HT-29 (cell line): ENCODE measurements around the gene SLC7A5. TPM values are rescaled to one million over a fixed set of nuclear protein-coding genes. Genes with fewer than 3 reads are reported as not detected.
A peak's percentile ranks its signal among the peaks of the same experiment; 100 is the strongest.
"Not testable (repeated sequence)": the region's sequence is repeated elsewhere in the genome, so short reads cannot be mapped to it uniquely, and the experiment has no call there.

Source experiments
- DNase-seq: peaks from one replicate; pipeline ENCODE4 v3.0.0-alpha.2; 2015; ENCODE audit warnings: low spot score
- total RNA-seq: library from RNA; depleted of rRNA; stranded (reverse); fragments of >200 nt; shearing (Covaris generic); gene quantifications from 2 replicates; pipeline ENCODE4 v1.2.3, GENCODE V29; 2014

SLC7A5 gene
- total RNA-seq, 1 experiment from 2014 or later = 147 TPM

DNA sequence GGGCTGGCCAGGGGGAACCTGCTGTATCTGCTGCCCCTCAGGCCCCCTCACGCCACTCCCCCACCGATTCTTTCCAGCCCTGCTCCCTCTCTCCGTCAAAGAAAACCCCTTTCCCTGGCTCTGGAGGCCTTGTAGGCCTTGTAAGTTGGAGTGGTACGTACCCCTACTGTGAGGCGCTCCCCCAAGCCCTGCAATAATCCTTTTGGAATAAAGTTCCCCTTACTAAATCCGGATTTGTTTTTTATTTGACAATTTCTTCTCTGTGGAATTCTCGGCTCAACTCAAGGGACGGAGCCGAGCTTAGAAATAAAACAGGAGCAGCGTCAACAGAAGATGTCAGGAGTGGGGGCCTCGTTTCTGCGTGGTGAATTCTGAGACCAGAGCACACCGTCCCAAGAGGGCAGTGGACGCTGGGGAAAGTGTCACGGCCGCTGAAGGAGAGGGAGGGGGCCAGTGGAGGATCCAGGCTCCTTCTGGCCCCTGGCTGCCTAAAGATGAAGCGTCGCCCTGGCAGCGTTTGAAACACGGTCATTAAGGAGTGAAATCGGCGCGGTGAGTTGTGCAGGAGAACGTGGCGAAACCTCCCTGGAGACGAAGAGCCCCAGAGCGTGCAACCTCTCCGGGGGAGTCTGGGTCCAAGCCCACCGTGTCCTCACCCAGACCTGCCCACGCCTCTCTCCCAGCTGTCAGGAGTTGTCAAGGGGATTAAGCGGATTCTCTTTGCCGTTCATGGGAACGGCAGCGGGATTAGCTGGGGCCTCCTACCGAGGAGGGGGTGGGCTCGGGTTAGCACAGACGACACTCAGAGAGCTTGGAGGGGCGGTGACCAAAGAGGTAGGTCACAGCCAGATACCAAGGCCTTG, 47.0 kb downstream of the SLC7A5 start:
- DNase-seq = no peak

DNA sequence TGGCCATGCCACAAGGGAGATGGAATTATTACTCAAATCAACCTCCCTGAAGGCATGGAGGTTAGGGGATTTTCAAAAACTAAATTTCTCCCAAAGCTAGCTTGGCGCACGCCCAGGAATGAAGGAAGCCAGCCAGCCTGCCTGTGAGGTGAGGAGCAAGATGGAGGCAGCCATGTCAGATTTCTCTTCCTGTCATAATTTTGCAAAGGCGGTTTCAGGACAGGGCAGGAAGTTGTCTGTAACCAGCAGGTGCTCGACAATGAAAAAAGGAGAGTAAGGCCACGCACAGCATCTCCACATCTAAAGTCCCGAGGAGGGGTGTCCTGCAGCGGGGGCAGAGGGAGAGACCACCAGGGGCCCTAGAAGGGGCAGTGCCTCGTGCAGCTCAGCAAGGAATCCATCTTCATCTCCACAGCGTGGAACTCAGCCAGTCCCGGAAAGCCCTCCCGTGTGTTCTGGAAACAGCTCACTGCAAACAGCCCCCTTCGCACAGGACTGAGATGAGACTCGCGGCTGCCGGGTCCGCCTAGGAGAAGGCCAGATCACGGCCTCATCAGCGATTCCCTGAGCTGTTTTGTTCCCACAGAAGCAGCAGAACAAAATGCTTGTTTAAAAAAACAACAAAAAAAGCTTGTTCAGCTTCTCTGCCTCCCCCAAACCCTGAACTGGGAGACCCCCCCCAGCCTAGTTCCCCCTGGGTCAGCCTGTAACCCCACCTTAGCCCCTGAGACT, 47.8 kb downstream of the SLC7A5 start:
- no peak for DNase-seq

DNA sequence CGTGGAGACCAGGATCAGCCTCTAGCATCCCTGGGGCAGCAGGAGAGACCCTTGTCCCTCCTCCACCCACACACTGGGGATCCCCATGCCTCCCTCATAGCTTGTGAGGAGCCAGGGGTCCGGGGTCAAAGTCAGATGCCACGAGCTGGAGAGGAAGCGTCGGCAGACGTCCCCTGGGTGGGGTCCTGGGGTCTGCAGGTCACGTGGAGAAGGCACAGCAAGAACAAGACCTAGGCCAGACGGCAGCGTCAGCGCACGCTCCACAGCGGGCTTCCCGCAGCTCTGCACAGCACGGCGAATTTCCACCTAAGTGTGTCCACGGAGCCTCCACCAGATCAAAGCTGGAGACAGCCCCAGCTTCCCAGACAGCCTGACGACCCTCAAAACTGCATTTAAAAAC, 49.3 kb downstream of the SLC7A5 start:
- no peak for DNase-seq

DNA sequence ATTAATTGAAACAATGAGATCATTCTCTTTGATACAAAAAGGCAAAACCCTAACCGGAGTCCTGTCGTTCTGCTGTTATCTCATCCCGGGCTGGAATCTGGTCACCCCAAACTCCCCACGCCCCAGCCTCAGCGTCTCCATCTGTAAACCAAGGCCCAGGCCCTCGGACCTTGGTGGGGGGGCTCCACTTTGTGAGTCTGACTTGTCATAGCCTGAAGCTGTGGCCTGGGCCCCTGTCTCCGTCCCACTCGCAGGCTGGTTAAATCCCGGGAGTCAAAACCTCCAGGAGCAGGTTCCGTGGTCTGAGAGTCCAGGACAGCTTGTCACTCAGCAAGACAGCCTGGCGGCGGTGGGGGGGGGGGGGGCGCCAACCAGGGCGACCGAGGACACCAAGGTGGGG, 50.0 kb downstream of the SLC7A5 start:
- DNase-seq = no peak

DNA sequence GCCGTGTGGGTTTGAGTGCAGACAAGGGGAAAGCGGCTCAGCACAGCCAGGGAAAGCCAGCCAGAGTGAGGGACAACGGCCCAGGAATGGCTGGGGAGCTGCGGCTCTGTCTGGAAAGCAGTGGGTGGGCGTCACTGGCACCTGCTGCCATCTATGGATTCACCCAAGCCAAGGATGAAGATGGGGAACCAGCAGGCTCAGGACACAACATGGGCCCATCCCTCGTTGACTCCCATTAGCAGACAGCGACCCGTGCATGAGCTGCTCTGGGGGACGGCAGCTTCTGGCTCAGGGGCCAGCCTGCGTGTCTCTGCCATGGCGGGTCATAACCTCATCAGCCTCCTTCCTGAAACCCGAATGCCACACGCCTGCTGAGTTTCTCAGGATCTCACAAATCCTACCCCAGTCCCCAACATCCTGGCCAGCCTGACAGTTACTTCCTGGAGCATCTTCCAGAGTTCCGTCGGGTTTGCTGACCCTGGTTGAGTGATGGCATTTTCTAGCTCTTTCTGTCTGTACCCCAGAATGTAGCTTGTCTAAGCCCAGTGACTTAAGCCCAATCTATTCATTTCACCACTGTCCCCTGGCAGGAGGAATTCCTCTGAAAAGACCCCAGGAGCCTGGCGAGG, 50.7 kb downstream of the SLC7A5 start:
- no peak for DNase-seq

DNA sequence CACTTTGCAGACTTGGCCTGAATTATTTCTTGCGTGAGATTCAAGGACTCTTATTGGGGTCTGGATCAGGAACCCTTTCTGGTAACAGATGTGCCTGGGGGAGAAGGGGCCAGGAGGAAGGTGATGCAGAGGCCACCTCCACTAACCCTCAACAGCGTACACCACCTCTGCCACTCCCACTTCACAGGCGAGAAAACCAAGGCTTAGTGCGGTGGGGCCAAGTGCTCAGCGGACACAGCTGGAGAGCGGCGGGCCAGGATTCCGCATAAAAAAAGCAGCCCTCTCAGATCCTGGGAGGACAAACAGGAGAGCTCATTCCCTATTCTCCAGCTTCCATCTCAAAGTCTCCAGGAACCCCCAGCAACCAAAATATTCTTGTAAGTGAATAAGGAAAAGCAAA, 51.4 kb downstream of the SLC7A5 start:
- DNase-seq = no peak

DNA sequence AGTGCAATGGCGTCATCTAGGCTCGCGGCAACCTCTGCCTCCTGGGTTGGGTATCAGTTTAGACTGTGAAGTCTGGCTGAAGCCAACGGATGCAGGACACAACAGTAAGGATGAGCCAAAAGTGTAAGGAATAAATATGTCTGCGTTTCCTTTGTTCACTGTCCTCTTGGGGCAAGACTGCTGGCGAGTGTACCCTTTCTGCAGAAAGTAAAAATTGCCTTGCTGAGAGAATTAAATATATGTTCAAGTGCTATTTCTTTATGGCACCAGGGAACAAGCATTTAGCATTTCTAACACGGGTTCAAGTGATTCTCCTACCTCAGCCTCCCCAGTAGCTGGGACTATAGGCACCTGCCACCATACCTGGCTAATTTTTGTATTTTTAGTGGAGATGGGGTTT, 51.9 kb downstream of the SLC7A5 start:
- not testable (repeated sequence) for DNase-seq

DNA sequence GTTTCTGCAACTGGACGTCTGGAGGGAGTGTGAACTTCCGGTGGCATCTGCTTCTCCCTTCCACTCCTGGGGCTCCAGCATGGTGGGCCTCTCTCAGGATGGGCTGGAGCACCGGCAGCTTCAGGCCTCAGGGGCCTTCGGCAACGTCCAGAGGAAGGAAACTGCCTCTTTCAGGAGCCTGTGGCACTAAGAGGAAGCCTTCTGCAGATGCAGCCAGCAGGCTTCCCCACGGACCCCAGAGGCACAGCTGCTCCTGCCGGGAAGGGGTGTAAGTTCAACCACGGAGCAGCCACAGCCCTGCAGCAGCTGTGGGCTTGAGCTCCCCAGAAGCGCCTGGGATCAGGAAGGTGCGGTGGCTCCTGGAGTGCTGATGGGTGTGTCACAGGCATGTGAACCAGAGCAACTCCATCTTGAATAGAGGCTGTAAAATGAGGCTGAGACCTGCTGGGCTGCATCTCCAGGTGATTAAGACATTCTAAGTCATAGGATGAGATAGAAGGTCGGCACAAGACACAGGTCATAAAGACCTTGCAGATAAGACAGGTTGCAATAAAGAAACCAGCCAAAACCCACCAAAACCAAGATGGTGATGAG, 52.7 kb downstream of the SLC7A5 start:
- DNase-seq = no peak

DNA sequence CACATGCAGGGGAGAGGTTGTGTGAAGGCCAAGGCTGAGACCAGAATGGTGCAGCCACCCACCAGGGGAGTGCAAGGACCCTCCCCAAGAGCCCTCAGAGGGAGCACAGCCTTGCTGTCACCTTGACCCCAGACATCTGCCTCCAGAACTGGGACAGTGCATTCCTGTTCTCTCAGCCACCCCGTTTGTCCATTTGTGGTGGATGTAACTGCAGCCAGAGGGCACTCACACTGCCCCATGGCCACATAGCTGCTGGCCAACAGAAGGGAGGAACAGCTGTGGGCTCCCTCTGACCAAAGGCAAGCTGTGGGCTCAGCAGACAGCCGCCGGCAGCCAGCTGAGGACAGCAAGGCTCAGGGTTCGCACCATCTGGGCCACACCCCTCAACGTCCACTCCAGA, 53.7 kb downstream of the SLC7A5 start:
- no peak for DNase-seq

DNA sequence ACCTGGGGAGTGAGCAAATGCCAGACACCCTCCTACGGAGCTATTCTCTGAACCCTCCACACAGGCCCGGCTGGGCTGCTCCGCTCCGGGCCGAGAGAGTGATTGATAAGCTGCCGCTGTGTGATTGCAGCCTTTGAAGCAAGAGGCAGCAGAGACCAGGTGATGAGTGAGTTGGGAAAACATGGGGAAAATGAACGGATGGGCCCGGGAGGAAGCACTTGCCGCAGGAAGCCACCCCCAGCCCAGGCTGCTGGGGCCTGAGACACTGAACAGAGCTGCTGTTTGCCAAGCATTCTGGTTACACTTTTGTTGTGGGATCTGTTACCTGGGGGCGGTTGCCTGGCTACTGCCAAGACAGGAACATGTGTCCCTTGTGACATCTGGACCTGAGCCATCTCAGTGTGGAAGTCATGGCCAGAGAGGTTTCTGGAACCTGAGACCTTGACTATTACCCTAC, 57.1 kb downstream of the SLC7A5 start:
- no peak for DNase-seq

DNA sequence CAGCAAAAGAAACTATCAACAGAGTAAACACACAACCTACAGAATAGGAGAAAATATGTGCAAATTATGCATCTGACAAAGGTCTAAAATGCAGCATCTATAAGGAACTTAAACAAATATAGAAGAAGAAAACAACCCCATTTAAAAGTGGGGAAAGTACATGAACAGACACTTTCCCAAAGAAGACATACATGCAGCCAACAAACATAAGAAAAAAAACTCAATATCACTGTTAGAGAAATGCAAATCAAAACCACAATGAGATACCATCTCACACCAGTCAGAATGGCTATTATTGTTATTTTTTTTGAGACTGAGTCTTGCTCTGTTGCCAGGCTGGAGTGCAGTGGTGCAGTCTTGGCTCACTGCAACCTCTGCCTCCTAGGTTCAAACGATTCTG, 57.9 kb downstream of the SLC7A5 start:
- DNase-seq = not testable (repeated sequence)

DNA sequence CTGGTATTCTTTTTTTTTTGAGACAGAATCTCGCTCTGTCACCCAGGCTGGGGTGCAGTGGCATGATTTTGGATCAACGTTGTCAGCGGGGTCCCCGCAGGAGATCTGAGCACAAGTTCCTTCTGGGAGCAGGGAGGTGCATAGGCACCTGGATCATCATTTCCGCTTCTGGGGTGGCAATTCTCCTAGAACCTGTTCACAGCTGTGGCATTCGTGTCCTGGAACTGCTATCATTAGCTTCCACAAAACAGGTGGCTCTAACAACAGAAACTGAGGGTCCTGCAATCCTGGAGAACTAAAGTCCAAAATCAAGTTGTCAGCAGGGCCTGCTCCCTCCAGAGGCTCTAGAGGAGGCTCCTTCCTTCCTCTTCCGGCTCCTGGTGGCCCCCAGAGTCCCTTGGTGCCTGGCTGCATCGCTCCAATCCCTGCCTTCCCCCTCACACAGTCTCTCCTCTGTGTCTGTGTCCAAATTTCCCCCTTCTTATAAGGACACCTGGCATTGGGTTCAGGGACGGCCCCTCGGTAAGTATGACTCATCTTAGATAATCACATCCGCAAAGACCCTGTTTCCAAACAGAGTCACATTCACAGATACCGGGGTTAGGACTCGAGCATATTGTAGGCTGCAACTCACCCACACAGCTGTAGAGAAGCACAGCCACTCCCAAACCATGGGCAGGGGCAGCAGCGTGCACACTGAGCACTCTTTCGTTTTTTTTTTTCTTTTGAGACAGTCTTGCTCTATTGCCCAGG, 60.0 kb downstream of the SLC7A5 start:
- DNase-seq = no peak

DNA sequence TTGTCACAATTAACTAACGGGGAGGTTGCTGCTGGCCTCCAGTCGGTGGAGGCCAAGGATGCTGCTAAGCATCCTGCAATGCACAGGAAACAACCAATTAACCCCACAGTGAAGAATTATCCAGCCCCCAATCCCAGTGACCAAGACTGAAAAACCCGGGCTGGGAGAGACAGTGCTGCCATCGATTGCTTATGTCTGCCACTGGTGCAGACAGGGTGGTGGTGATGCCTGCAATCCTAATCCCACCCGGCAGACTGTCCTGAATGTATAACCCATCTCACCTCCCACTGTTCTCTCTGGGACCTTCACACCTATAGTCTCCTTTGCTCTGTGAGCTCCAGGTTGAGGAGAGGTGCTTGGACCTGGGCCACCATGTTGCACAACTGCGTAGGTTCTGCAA, 61.2 kb downstream of the SLC7A5 start:
- no peak for DNase-seq

DNA sequence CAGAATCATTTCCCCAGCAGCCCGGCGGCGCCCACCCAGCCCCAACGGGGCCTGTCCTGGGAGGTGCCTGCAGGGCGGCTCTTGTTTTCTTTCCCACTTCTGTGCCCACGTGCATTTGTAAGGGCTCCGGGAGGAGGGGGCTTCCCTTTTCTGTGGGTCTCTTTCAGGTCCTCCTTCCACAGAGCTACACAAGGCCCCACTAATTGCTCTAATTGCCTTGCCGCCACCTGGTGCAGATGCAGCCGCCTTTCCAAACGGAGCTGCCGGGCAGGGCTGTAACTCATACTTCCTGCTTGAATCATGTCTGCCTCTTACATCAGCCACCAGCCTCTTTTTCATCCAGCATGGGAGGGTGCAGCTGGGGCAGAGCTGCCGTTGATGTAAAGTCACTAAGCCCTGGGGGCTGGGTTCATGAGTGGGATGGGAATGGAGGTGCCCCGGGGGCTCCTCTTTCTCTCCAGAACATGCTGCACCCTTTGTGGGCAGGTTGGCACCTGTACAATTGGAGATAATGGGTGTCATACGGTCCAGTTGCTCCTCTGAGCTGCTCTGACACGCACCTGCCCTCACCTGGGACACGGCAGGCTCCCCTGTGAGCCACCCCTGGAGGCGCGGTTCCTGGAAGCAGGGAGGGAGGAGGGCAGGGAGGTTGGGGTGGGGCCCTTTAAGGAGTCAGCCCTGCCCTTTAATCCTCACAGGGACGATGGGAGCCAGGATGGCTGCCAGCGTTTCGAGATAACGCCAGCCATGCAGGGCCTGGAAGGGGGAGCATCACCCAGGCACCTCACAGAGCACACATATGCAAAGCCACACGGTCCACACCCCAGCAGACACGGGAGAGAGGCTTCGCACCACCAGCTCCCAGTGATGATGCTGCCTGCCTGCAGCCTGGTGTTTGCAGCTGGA, 62.4 kb downstream of the SLC7A5 start:
- DNase-seq = peak; percentile 67

DNA sequence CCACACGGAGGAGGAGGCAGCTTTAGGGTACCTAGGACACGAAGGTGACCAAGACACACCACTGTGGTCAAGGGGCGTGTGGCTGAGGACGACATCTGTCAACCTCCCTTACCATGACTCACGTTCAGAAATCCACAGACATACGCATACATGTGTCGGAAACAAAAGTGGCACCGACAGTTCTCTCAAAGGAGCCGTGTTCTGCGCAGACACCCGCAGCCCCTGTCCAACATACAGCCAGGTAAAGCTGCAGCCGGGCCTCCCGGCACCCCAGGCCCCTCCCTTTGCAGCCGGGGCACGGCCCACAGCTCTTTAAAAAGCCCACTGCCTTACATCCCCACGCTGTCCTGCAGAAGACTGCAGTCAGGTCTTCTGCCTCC, 63.1 kb downstream of the SLC7A5 start:
- DNase-seq = peak; percentile 36

DNA sequence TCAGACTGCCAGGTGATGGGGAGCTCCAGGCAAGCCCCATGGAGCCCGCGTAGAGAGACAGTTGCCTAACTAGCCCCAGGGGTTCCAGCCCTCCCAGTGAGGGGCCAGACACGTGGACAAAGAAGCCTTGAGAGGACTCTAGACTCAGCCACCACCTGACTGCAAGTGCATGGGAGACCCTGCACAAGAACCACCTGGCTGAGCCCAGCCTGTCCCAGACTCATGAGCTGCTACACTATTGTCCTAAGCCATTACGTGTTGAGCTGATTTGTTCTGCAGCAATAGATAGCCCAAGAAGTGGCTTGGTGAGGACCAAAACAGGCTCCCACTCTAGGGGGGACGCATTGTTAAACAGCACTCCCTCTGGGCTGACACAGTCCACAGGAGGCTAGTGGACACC, 65.9 kb downstream of the SLC7A5 start:
- no peak for DNase-seq

DNA sequence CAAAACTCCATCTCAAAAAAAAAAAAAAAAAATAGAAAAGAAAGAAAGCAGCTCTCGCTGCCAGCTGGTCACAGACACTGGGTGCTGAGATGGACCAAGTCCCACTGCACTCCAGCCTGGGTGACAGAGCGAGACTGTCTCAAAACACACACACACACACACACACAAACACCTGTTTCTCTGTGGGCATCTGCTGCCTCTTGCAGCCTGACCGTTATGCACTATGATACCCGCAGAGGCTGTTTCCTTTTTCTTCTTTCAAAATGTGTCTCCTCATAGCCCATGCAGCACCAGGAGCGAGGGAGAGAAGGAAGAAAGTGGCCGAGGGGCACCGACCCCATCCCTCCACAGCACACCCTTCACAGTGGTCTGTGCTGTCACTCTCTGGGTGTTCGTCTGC, 66.6 kb downstream of the SLC7A5 start:
- DNase-seq = no peak

DNA sequence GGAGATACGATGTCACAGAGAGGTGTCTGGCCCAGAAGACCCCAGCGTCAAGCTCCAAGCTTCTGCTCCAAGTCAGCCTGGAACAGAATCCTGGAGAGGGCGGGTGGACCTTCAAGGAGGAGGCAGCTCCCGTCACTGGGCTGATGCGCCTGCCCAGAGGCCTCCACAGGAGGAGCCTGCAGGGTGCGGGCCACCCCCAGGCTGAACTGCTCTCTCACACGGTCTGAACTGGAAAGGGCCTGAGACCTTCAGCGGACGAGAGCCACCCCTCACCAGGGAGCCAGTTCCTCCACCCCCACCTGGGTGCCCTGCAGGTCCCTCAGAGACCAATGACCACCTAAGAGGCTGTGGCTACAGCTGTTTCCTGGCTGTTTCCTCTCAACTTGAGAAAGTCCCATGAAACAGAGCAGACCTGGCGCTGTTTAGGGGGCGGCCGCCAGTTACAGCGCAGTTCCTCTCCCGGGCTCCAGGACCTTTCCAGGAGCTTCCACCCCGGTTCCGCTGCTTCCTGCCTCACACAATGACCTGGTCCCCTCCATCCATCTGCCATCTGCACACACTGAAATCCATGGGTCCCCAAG, 67.5 kb downstream of the SLC7A5 start:
- no peak for DNase-seq

DNA sequence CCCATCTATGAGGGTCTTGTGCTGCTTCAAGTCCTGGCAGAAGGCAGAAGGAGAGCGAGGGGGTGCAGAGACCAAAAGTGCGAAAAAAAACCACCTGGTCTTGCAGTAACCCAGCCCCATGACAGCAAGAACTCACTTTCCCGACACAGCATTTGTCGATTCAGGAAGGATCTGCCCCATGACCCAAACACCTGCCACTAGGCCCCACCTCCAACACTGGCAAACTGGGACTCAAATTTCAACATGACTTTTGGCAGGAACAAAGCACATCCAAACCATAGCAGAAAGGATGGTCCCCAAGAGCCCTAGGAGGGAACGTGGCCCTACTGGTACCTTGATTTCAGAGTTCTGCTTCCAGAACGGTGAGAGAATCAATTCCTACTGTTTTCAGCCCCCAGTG, 68.8 kb downstream of the SLC7A5 start:
- no peak for DNase-seq

DNA sequence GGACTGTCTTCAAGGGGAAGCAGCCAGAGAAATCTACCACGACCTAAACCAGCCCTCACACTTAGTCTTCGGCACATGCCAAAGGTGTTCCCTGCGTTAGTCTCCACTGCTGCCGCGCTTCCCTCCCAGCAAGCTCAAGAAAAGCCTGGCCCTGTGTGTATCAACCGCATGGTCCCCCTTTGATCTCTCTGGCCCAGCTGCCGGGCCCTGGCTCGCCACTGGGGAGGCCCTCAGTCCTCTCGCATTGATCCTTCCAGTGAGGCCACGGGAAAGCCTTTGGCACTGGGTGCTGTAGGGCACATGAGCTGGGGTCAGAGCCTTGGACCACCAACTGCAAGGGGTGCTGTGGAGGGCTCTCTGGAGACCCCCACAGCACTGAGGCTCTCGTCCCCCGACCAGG, 74.0 kb downstream of the SLC7A5 start:
- DNase-seq = no peak
